ENCODE results near the gene ANKS1B. TPM values are rescaled to one million over a fixed set of nuclear protein-coding genes. Genes with fewer than 3 reads are reported as not detected.

ANKS1B gene
- total RNA-seq, 1 experiment from 2014 or later = 0.61 TPM

DNA sequence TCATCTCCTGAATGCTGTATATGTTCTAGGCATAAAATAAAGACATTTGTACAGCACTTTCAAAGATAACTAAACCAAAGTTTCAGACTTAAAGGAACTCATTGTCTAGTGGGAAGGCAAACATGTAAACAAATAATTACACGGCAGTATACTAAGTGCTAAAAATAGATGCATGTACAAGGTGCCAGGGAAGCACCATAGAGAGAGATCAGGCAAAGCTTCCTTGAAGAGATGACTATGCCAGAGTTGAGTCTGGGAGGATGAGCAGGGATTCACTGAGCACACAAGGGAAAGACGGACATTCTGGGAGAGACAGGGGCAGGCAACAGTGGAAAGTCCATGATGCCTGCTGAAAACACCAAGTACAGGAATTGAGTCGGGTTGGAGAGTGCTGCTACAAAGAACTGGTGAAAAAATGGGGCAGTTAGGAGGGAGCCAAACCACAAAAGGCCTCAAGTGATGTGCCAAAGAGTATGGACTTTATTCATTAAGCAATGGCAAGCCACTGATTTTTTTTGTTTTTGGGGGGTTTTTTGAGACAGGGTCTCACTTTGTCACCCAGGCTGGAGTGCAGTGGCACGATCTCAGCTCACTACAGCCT is 26.8 kb downstream of the ANKS1B start:
- no peaks in the 10 kb centered on the region for H3K9me3 ChIP-seq
- TF ChIP-seq, protein P1, sequence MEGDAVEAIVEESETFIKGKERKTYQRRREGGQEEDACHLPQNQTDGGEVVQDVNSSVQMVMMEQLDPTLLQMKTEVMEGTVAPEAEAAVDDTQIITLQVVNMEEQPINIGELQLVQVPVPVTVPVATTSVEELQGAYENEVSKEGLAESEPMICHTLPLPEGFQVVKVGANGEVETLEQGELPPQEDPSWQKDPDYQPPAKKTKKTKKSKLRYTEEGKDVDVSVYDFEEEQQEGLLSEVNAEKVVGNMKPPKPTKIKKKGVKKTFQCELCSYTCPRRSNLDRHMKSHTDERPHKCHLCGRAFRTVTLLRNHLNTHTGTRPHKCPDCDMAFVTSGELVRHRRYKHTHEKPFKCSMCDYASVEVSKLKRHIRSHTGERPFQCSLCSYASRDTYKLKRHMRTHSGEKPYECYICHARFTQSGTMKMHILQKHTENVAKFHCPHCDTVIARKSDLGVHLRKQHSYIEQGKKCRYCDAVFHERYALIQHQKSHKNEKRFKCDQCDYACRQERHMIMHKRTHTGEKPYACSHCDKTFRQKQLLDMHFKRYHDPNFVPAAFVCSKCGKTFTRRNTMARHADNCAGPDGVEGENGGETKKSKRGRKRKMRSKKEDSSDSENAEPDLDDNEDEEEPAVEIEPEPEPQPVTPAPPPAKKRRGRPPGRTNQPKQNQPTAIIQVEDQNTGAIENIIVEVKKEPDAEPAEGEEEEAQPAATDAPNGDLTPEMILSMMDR (IDR thresholded peaks at IDR 0.05; ENCODE audit: insufficient read depth in 1 of 2, low read depth in 1 of 2, low read length in 1 of 2, severe bottlenecking in 1 of 2, unreplicated experiment in 1 of 2) = no peak
- H3K36me3 ChIP-seq (ENCODE audit: control insufficient read depth, insufficient read depth, low read length) = no peaks in the 10 kb centered on the region
- Mint-ChIP-seq H3K9me3 (ENCODE audit: unreplicated experiment) (no peaks in the 10 kb centered on the region), H3K4me3 (ENCODE audit: unreplicated experiment) (no peak overlapping the region), H3K27ac (ENCODE audit: unreplicated experiment) (no peak overlapping the region), H3K27me3 (ENCODE audit: insufficient read depth, unreplicated experiment) (peaks cover 7% of the 10 kb centered on the region), H3K36me3 (ENCODE audit: insufficient read depth, unreplicated experiment) (no peaks in the 10 kb centered on the region), H3K4me1 (ENCODE audit: low read depth, unreplicated experiment) (peaks cover 6% of the 10 kb centered on the region)
- CTCF ChIA-PET = no interaction called here
- intact Hi-C loops (cut with micrococcal nuclease; ENCODE audit: unreplicated experiment) = no loop called here
- no TSS peak for BruUV-seq (replicated peaks)
- no peak overlapping the region for H3K4me3 ChIP-seq (ENCODE audit: low read depth, low read length)
- POLR2A ChIA-PET = no interaction called here
- no peaks in the 10 kb centered on the region for H3K4me1 ChIP-seq
- no peaks in the 10 kb centered on the region for H3K27me3 ChIP-seq (replicated peaks; ENCODE audit: control insufficient read depth, insufficient read depth, low read length)
- DNase-seq = no peak

DNA sequence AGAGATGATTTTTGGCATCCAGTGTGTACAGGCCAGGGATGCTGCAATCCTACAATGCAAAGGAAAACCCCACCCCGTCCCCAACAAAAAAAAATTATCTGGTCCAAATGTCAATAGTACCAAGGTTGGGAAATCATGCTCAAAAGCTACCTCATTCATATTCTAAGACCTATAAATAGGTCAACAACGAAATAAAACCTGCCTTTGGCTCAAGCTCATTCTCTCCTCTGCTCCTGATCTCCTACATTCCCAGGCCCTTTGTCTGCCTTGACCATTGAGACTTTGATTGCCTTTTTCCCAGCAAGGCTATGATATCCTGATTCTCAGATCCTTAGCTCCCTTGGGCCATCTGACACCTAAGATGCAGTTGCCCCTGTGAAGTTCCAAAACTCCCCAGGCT is 30.0 kb downstream of the ANKS1B start:
- no peaks in the 10 kb centered on the region for H3K4me1 ChIP-seq
- no peaks in the 10 kb centered on the region for H3K36me3 ChIP-seq (ENCODE audit: control insufficient read depth, insufficient read depth, low read length)
- Mint-ChIP-seq H3K4me1 (ENCODE audit: low read depth, unreplicated experiment) (peaks cover 6% of the 10 kb centered on the region), H3K36me3 (ENCODE audit: insufficient read depth, unreplicated experiment) (no peaks in the 10 kb centered on the region), H3K9me3 (ENCODE audit: unreplicated experiment) (no peaks in the 10 kb centered on the region), H3K27me3 (ENCODE audit: insufficient read depth, unreplicated experiment) (peaks cover 7% of the 10 kb centered on the region), H3K27ac (ENCODE audit: unreplicated experiment) (no peak overlapping the region), H3K4me3 (ENCODE audit: unreplicated experiment) (no peak overlapping the region)
- DNase-seq = no peak
- intact Hi-C loops (cut with micrococcal nuclease; ENCODE audit: unreplicated experiment) = no loop called here
- ChIA-PET CTCF (no interaction called here), POLR2A (no interaction called here)
- H3K27me3 ChIP-seq (replicated peaks; ENCODE audit: control insufficient read depth, insufficient read depth, low read length) = no peaks in the 10 kb centered on the region
- H3K4me3 ChIP-seq (ENCODE audit: low read depth, low read length) = no peak overlapping the region
- BruUV-seq (replicated peaks) = no TSS peak
- H3K9me3 ChIP-seq = no peaks in the 10 kb centered on the region
- TF ChIP-seq, protein P1 (IDR thresholded peaks at IDR 0.05; ENCODE audit: insufficient read depth in 1 of 2, low read depth in 1 of 2, low read length in 1 of 2, severe bottlenecking in 1 of 2, unreplicated experiment in 1 of 2) = no peak

DNA sequence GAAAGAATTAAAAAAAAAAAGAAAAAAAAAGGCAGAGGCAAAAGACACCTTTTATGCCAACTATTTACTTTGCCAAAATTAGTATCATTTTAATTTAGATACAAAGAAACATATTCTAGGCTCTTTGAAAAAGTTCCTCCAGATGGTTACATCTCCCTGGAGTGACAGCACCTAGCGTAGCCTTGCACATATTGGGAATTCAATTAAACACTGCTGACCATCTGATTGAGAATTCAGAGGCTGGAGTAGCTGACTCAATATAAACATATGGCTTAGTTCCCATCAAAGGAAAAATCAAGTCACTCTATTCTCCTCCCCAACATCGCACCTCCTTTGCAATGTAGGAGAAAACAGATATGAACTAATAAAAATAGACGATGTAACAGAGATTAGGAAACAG is 36.4 kb downstream of the ANKS1B start:
- H3K9me3 Mint-ChIP-seq (ENCODE audit: unreplicated experiment) = no peaks in the 10 kb centered on the region
- POLR2A ChIA-PET = no interaction called here
- TF ChIP-seq, protein P1 (IDR thresholded peaks at IDR 0.05; ENCODE audit: insufficient read depth in 1 of 2, low read depth in 1 of 2, low read length in 1 of 2, severe bottlenecking in 1 of 2, unreplicated experiment in 1 of 2) = no peak
- intact Hi-C loops (cut with micrococcal nuclease; ENCODE audit: unreplicated experiment) = no loop called here
- BruUV-seq (replicated peaks) = no TSS peak
- CTCF ChIA-PET = no interaction called here
- Histone ChIP-seq H3K27me3 (replicated peaks; ENCODE audit: control insufficient read depth, insufficient read depth, low read length) (no peaks in the 10 kb centered on the region), H3K9me3 (no peaks in the 10 kb centered on the region), H3K4me1 (no peaks in the 10 kb centered on the region), H3K36me3 (ENCODE audit: control insufficient read depth, insufficient read depth, low read length) (no peaks in the 10 kb centered on the region), H3K4me3 (ENCODE audit: low read depth, low read length) (no peak overlapping the region)
- no peak overlapping the region for H3K4me3 Mint-ChIP-seq (ENCODE audit: unreplicated experiment)
- no peak for DNase-seq
- H3K36me3 Mint-ChIP-seq (ENCODE audit: insufficient read depth, unreplicated experiment) = no peaks in the 10 kb centered on the region
- peaks cover 3% of the 10 kb centered on the region for H3K4me1 Mint-ChIP-seq (ENCODE audit: low read depth, unreplicated experiment)
- peaks cover 13% of the 10 kb centered on the region for H3K27me3 Mint-ChIP-seq (ENCODE audit: insufficient read depth, unreplicated experiment)
- H3K27ac Mint-ChIP-seq (ENCODE audit: unreplicated experiment) = no peak overlapping the region

Data from Caco-2 (cell line).